ENCODE results near the gene IQSEC1. TPM values are rescaled to one million over a fixed set of nuclear protein-coding genes. Genes with fewer than 3 reads are reported as not detected.

The IQSEC1 gene
- total RNA-seq, 1 donor from 2014 or later = 29.5 TPM

GRCh38 chr3:12910356-12911099, 162.7 kb downstream of the IQSEC1 start:
- Histone ChIP-seq H3K27ac (ENCODE audit: low read depth, low read length) (no peak overlapping the region), H3K9me3 (ENCODE audit: insufficient read depth, low read depth, low read length) (no peaks in the 10 kb centered on the region), H3K36me3 (ENCODE audit: insufficient read depth, low read length) (no peaks in the 10 kb centered on the region), H2AFZ (ENCODE audit: low read depth, low read length) (no peak overlapping the region), H3K9ac (ENCODE audit: low read length) (no peak overlapping the region), H3K79me2 (ENCODE audit: insufficient read depth, low read length) (no peaks in the 10 kb centered on the region), H3K4me2 (ENCODE audit: low read length) (no peak overlapping the region), H3K4me3 (ENCODE audit: insufficient read depth, low read depth, low read length) (no peak overlapping the region), H4K20me1 (ENCODE audit: insufficient read depth, low read length) (peaks cover 10% of the 10 kb centered on the region), H3K27me3 (ENCODE audit: insufficient read depth, low read length) (no peaks in the 10 kb centered on the region), H3K4me1 (ENCODE audit: insufficient read depth, low read length) (no peaks in the 10 kb centered on the region)
- no peaks in the 10 kb centered on the region for H3K9me3 Mint-ChIP-seq (ENCODE audit: unreplicated experiment)
- H3K36me3 Mint-ChIP-seq (ENCODE audit: low read depth, unreplicated experiment) = peaks cover 15% of the 10 kb centered on the region
- H3K27ac Mint-ChIP-seq (ENCODE audit: unreplicated experiment) = no peak overlapping the region
- no peaks in the 10 kb centered on the region for H3K4me1 Mint-ChIP-seq (ENCODE audit: low read depth, unreplicated experiment)
- no peak overlapping the region for H3K4me3 Mint-ChIP-seq (ENCODE audit: unreplicated experiment)
- no peaks in the 10 kb centered on the region for H3K27me3 Mint-ChIP-seq (ENCODE audit: low read depth, unreplicated experiment)
- TF ChIP-seq EZH2 (IDR thresholded peaks at IDR 0.05; ENCODE audit: insufficient read depth, low read length) (no peak), CTCF (IDR thresholded peaks at IDR 0.05; ENCODE audit: insufficient read depth, low read depth, low read length) (no peak)
- DNase-seq (ENCODE audit: low read depth) = no peak
- no peak for FAIRE-seq

- Mint-ChIP-seq H3K9me3 (ENCODE audit: unreplicated experiment) (no peaks in the 10 kb centered on the region), H3K4me3 (ENCODE audit: unreplicated experiment) (no peak overlapping the region), H3K36me3 (ENCODE audit: low read depth, unreplicated experiment) (peaks cover 16% of the 10 kb centered on the region), H3K27ac (ENCODE audit: unreplicated experiment) (no peak overlapping the region), H3K4me1 (ENCODE audit: low read depth, unreplicated experiment) (no peaks in the 10 kb centered on the region), H3K27me3 (ENCODE audit: low read depth, unreplicated experiment) (no peaks in the 10 kb centered on the region)
- Histone ChIP-seq H3K79me2 (ENCODE audit: insufficient read depth, low read length) (no peaks in the 10 kb centered on the region), H3K4me3 (ENCODE audit: insufficient read depth, low read depth, low read length) (no peak overlapping the region), H3K9ac (ENCODE audit: low read length) (no peak overlapping the region), H3K27me3 (ENCODE audit: insufficient read depth, low read length) (no peaks in the 10 kb centered on the region), H4K20me1 (ENCODE audit: insufficient read depth, low read length) (peaks cover 10% of the 10 kb centered on the region), H3K27ac (ENCODE audit: low read depth, low read length) (no peak overlapping the region), H3K9me3 (ENCODE audit: insufficient read depth, low read depth, low read length) (no peaks in the 10 kb centered on the region), H3K4me1 (ENCODE audit: insufficient read depth, low read length) (no peaks in the 10 kb centered on the region), H3K36me3 (ENCODE audit: insufficient read depth, low read length) (no peaks in the 10 kb centered on the region), H2AFZ (ENCODE audit: low read depth, low read length) (no peak overlapping the region), H3K4me2 (ENCODE audit: low read length) (no peak overlapping the region)
- no peak for TF ChIP-seq EZH2 (IDR thresholded peaks at IDR 0.05; ENCODE audit: insufficient read depth, low read length)
- no peak for TF ChIP-seq CTCF (IDR thresholded peaks at IDR 0.05; ENCODE audit: insufficient read depth, low read depth, low read length)
- FAIRE-seq (no peak), DNase-seq (ENCODE audit: low read depth) (no peak)
Observed at GRCh38 chr3:12909710-12910109, 163.5 kb downstream of the IQSEC1 start.

GRCh38 chr3:12908859-12909258, 164.4 kb downstream of the IQSEC1 start:
- Histone ChIP-seq H3K36me3 (ENCODE audit: insufficient read depth, low read length) (no peaks in the 10 kb centered on the region), H3K9ac (ENCODE audit: low read length) (no peak overlapping the region), H2AFZ (ENCODE audit: low read depth, low read length) (no peak overlapping the region), H3K9me3 (ENCODE audit: insufficient read depth, low read depth, low read length) (no peaks in the 10 kb centered on the region), H3K4me3 (ENCODE audit: insufficient read depth, low read depth, low read length) (no peak overlapping the region), H3K27me3 (ENCODE audit: insufficient read depth, low read length) (no peaks in the 10 kb centered on the region), H3K79me2 (ENCODE audit: insufficient read depth, low read length) (no peaks in the 10 kb centered on the region), H4K20me1 (ENCODE audit: insufficient read depth, low read length) (peaks cover 3% of the 10 kb centered on the region), H3K27ac (ENCODE audit: low read depth, low read length) (no peak overlapping the region), H3K4me2 (ENCODE audit: low read length) (no peak overlapping the region), H3K4me1 (ENCODE audit: insufficient read depth, low read length) (no peaks in the 10 kb centered on the region)
- TF ChIP-seq CTCF (IDR thresholded peaks at IDR 0.05; ENCODE audit: insufficient read depth, low read depth, low read length) (no peak), EZH2 (IDR thresholded peaks at IDR 0.05; ENCODE audit: insufficient read depth, low read length) (no peak)
- Mint-ChIP-seq H3K9me3 (ENCODE audit: unreplicated experiment) (no peaks in the 10 kb centered on the region), H3K27ac (ENCODE audit: unreplicated experiment) (no peak overlapping the region), H3K4me1 (ENCODE audit: low read depth, unreplicated experiment) (no peaks in the 10 kb centered on the region), H3K36me3 (ENCODE audit: low read depth, unreplicated experiment) (peaks cover 16% of the 10 kb centered on the region), H3K27me3 (ENCODE audit: low read depth, unreplicated experiment) (no peaks in the 10 kb centered on the region), H3K4me3 (ENCODE audit: unreplicated experiment) (no peak overlapping the region)
- FAIRE-seq (no peak), DNase-seq (ENCODE audit: low read depth) (no peak)
